Chondrocyte (in vitro differentiated cells): ENCODE measurements around the gene TFF3. TPM values are rescaled to one million over a fixed set of nuclear protein-coding genes. Genes with fewer than 3 reads are reported as not detected.

Experiments
- DNase-seq: peaks from one replicate; pipeline ENCODE4 v3.0.0; 2021; ENCODE audit warnings: mixed read lengths, low spot score
- H3K27ac Mint-ChIP-seq: one replicate; pipeline ENCODE4 v1.8.0; 2021; ENCODE audit warnings: mild to moderate bottlenecking, moderate library complexity, mixed read lengths; ENCODE audit not compliant: unreplicated experiment
- H3K27me3 Mint-ChIP-seq: 2 replicates; pipeline ENCODE4 v1.8.0; 2021; ENCODE audit warnings: low read depth, mixed read lengths
- H3K36me3 Mint-ChIP-seq: 2 replicates; pipeline ENCODE4 v1.8.0; 2021; ENCODE audit warnings: low read depth, mixed read lengths
- H3K4me1 Mint-ChIP-seq: 2 replicates; pipeline ENCODE4 v1.8.0; 2021; ENCODE audit warnings: low read depth, mild to moderate bottlenecking, mixed read lengths
- H3K4me3 Mint-ChIP-seq: one replicate; pipeline ENCODE4 v1.8.0; 2021; ENCODE audit warnings: mild to moderate bottlenecking, moderate library complexity, mixed read lengths; ENCODE audit not compliant: unreplicated experiment
- H3K9me3 Mint-ChIP-seq: 2 replicates; pipeline ENCODE4 v1.8.0; 2021; ENCODE audit warnings: low read depth, mixed read lengths
- CTCF ChIP-seq: fragments of 200-600 bp; sonication (generic); IDR thresholded peaks from 2 replicates; pipeline ENCODE4 v1.5.0; 2021; ENCODE audit warnings: antibody characterized with exemption, mild to moderate bottlenecking, moderate library complexity
- total RNA-seq: library from RNA; stranded (reverse); gene quantifications from 3 replicates; pipeline ENCODE4 v1.2.1, GENCODE V29; 2021

Gene TFF3
- total RNA-seq, 1 donor from 2014 or later: 1.3 TPM

- Mint-ChIP-seq H3K27ac (no peak overlapping the region), H3K9me3 (no peaks in the 10 kb centered on the region), H3K4me1 (no peaks in the 10 kb centered on the region), H3K27me3 (peaks cover 34% of the 10 kb centered on the region), H3K36me3 (no peaks in the 10 kb centered on the region), H3K4me3 (no peak overlapping the region)
- no peak for TF ChIP-seq CTCF
- DNase-seq: peak; percentile 34
Observed at GRCh38 chr21:42361286-42361685, 46.1 kb upstream of the TFF3 start.

GRCh38 chr21:42360317-42360716 lies 45.1 kb upstream of the TFF3 start:
- peak; percentile 21 for TF ChIP-seq CTCF
- Mint-ChIP-seq H3K9me3 (peaks cover 5% of the 10 kb centered on the region), H3K36me3 (no peaks in the 10 kb centered on the region), H3K4me3 (no peak overlapping the region), H3K4me1 (no peaks in the 10 kb centered on the region), H3K27ac (no peak overlapping the region), H3K27me3 (peaks cover 37% of the 10 kb centered on the region)
- no peak for DNase-seq

GRCh38 chr21:42358937-42359336 lies 43.7 kb upstream of the TFF3 start:
- peaks cover 31% of the 10 kb centered on the region for H3K27me3 Mint-ChIP-seq
- peaks cover 14% of the 10 kb centered on the region for H3K9me3 Mint-ChIP-seq
- H3K36me3 Mint-ChIP-seq: no peaks in the 10 kb centered on the region
- H3K4me3 Mint-ChIP-seq: no peak overlapping the region
- H3K27ac Mint-ChIP-seq: no peak overlapping the region
- no peaks in the 10 kb centered on the region for H3K4me1 Mint-ChIP-seq
- DNase-seq: no peak
- TF ChIP-seq CTCF: no peak

GRCh38 chr21:42358261-42358660 lies 43.1 kb upstream of the TFF3 start:
- Mint-ChIP-seq H3K4me1 (no peaks in the 10 kb centered on the region), H3K27ac (no peak overlapping the region), H3K27me3 (peaks cover 35% of the 10 kb centered on the region), H3K9me3 (peaks cover 19% of the 10 kb centered on the region), H3K36me3 (no peaks in the 10 kb centered on the region), H3K4me3 (no peak overlapping the region)
- no peak for DNase-seq
- TF ChIP-seq CTCF: no peak

GRCh38 chr21:42357307-42357706 lies 42.1 kb upstream of the TFF3 start:
- Mint-ChIP-seq H3K4me1 (peaks cover under 1% of the 10 kb centered on the region), H3K27ac (no peak overlapping the region), H3K4me3 (no peak overlapping the region), H3K27me3 (peaks cover 33% of the 10 kb centered on the region), H3K9me3 (peaks cover 22% of the 10 kb centered on the region), H3K36me3 (peaks cover 1% of the 10 kb centered on the region)
- TF ChIP-seq CTCF: no peak
- DNase-seq: no peak
